WTC11 (cell line): Measurements from ENCODE around the gene PRELID1. TPM values are rescaled to one million over a fixed set of nuclear protein-coding genes. Genes with fewer than 3 reads are reported as not detected.

ENCODE experiments used
- ATAC-seq: fragments of 200-7000 bp; cut with Tn5 transposase; 2 replicates; pipeline ENCODE4 v1.10.0; 2021; ENCODE audit warnings: mild to moderate bottlenecking, moderate library complexity
- CTCF ChIA-PET: fragments of 300-600 bp; sonication (Branson Sonifier 250); formaldehyde crosslinking; loops from one replicate; lab custom pipeline; 2021; ENCODE audit warnings: antibody characterized with exemption; lab: Charles Lee
- POLR2A ChIA-PET: fragments of 350-600 bp; sonication (Branson Sonifier 250); formaldehyde crosslinking; loops from one replicate; lab custom pipeline; 2021; ENCODE audit warnings: antibody characterized with exemption; lab: Charles Lee
- DNase-seq: peaks from one replicate; pipeline ENCODE4 v3.0.0; 2021; ENCODE audit warnings: low spot score
- H3K27ac Mint-ChIP-seq: 2 replicates; pipeline ENCODE4 v1.8.0; 2021; ENCODE audit warnings: mixed read lengths
- H3K27me3 Mint-ChIP-seq: 2 replicates; pipeline ENCODE4 v1.8.0; 2021; ENCODE audit warnings: low read depth, mild to moderate bottlenecking, moderate library complexity, mixed read lengths
- H3K36me3 Mint-ChIP-seq: 2 replicates; pipeline ENCODE4 v1.8.0; 2021; ENCODE audit warnings: mixed read lengths
- H3K4me1 Mint-ChIP-seq: 2 replicates; pipeline ENCODE4 v1.8.0; 2022; ENCODE audit warnings: mixed read lengths
- H3K4me3 Mint-ChIP-seq: 2 replicates; pipeline ENCODE4 v1.8.0; 2021; ENCODE audit warnings: mild to moderate bottlenecking, moderate library complexity, mixed read lengths
- H3K9me3 Mint-ChIP-seq: 2 replicates; pipeline ENCODE4 v1.8.0; 2021; ENCODE audit warnings: mixed read lengths
- ARID4B ChIP-seq: sonication (generic); formaldehyde crosslinking; IDR thresholded peaks from 2 replicates; pipeline ENCODE4 v1.8.0; 2023; ENCODE audit warnings: missing genetic modification reagents, mild to moderate bottlenecking, borderline replicate concordance
- ATF1 ChIP-seq: sonication (generic); formaldehyde crosslinking; IDR thresholded peaks from 2 replicates; pipeline ENCODE4 v1.8.1; 2023; ENCODE audit warnings: mild to moderate bottlenecking, moderate library complexity, missing genetic modification reagents
- ATF2 ChIP-seq: sonication (generic); formaldehyde crosslinking; IDR thresholded peaks from 2 replicates; pipeline ENCODE4 v1.8.1; 2022; ENCODE audit warnings: low read depth, missing genetic modification reagents, borderline replicate concordance
- CBFB ChIP-seq: sonication (generic); formaldehyde crosslinking; IDR thresholded peaks from 2 replicates; pipeline ENCODE4 v1.8.1; 2022; ENCODE audit warnings: mild to moderate bottlenecking, low read depth, missing genetic modification reagents
- CREB1 ChIP-seq: sonication (generic); formaldehyde crosslinking; IDR thresholded peaks from 2 replicates; pipeline ENCODE4 v1.8.0; 2023; ENCODE audit warnings: mild to moderate bottlenecking, missing genetic modification reagents
- E2F1 ChIP-seq: sonication (generic); formaldehyde crosslinking; IDR thresholded peaks from 2 replicates; pipeline ENCODE4 v1.8.0; 2022; ENCODE audit warnings: mild to moderate bottlenecking, missing genetic modification reagents
- E2F4 ChIP-seq: sonication (generic); formaldehyde crosslinking; IDR thresholded peaks from 2 replicates; pipeline ENCODE4 v1.8.1; 2022; ENCODE audit warnings: low read depth, mild to moderate bottlenecking, moderate library complexity, missing genetic modification reagents, borderline replicate concordance
- FOXK1 ChIP-seq: sonication (generic); formaldehyde crosslinking; IDR thresholded peaks from 2 replicates; pipeline ENCODE4 v1.8.0; 2022; ENCODE audit warnings: mild to moderate bottlenecking, moderate library complexity, missing genetic modification reagents
- FOXP1 ChIP-seq: sonication (generic); formaldehyde crosslinking; IDR thresholded peaks from 2 replicates; pipeline ENCODE4 v1.8.0; 2022; ENCODE audit warnings: missing genetic modification reagents, mild to moderate bottlenecking, moderate library complexity, borderline replicate concordance
- FOXP4 ChIP-seq: sonication (generic); formaldehyde crosslinking; IDR thresholded peaks from 2 replicates; pipeline ENCODE4 v1.8.0; 2022; ENCODE audit warnings: mild to moderate bottlenecking, missing genetic modification reagents
- GABPB1 ChIP-seq: sonication (generic); formaldehyde crosslinking; IDR thresholded peaks from 2 replicates; pipeline ENCODE4 v1.8.1; 2023; ENCODE audit warnings: mild to moderate bottlenecking, missing genetic modification reagents
- IRF2 ChIP-seq: sonication (generic); formaldehyde crosslinking; IDR thresholded peaks from 2 replicates; pipeline ENCODE4 v1.8.0; 2022; ENCODE audit warnings: low read depth, missing genetic modification reagents, borderline replicate concordance
- JAZF1 ChIP-seq: fragments of 250-450 bp; sonication (Bioruptor Pico); IDR thresholded peaks from 2 replicates; pipeline ENCODE4 v1.9.0; 2021; ENCODE audit warnings: moderate library complexity, mild to moderate bottlenecking, inconsistent platforms
- MLX ChIP-seq: sonication (generic); formaldehyde crosslinking; IDR thresholded peaks from 2 replicates; pipeline ENCODE4 v1.8.1; 2023; ENCODE audit warnings: mild to moderate bottlenecking, missing genetic modification reagents, moderate library complexity
- MXD4 ChIP-seq: fragments of 250-450 bp; sonication (Bioruptor Pico); IDR thresholded peaks from 2 replicates; pipeline ENCODE4 v1.8.0; 2021; ENCODE audit warnings: mild to moderate bottlenecking, moderate library complexity, borderline replicate concordance
- MYBL2 ChIP-seq: sonication (generic); formaldehyde crosslinking; IDR thresholded peaks from 2 replicates; pipeline ENCODE4 v1.8.1; 2023; ENCODE audit warnings: mild to moderate bottlenecking, moderate library complexity, missing genetic modification reagents
- NFE2L1 ChIP-seq: sonication (generic); formaldehyde crosslinking; IDR thresholded peaks from 2 replicates; pipeline ENCODE4 v1.8.1; 2023; ENCODE audit warnings: missing genetic modification reagents
- RORB ChIP-seq: fragments of 250-450 bp; sonication (Bioruptor Pico); IDR thresholded peaks from 2 replicates; pipeline ENCODE4 v1.9.0; 2021; ENCODE audit warnings: mild to moderate bottlenecking
- SOX15 ChIP-seq: fragments of 250-450 bp; sonication (Bioruptor Pico); IDR thresholded peaks from 2 replicates; pipeline ENCODE4 v1.9.0; 2021; ENCODE audit warnings: mild to moderate bottlenecking
- TCF7 ChIP-seq: sonication (generic); formaldehyde crosslinking; IDR thresholded peaks from 2 replicates; pipeline ENCODE4 v1.8.0; 2022; ENCODE audit warnings: mild to moderate bottlenecking, low read depth, missing genetic modification reagents, moderate library complexity
- USF1 ChIP-seq: sonication (generic); formaldehyde crosslinking; IDR thresholded peaks from 2 replicates; pipeline ENCODE4 v1.8.0; 2022; ENCODE audit warnings: mild to moderate bottlenecking, missing genetic modification reagents
- ZNF219 ChIP-seq: sonication (generic); formaldehyde crosslinking; IDR thresholded peaks from 2 replicates; pipeline ENCODE4 v1.8.0; 2023; ENCODE audit warnings: missing genetic modification reagents, mild to moderate bottlenecking, borderline replicate concordance
- ZNF232 ChIP-seq: sonication (generic); formaldehyde crosslinking; IDR thresholded peaks from 2 replicates; pipeline ENCODE4 v1.8.0; 2022; ENCODE audit warnings: mild to moderate bottlenecking, missing genetic modification reagents
- ZNF671 ChIP-seq: fragments of 250-450 bp; sonication (Bioruptor Pico); IDR thresholded peaks from 2 replicates; pipeline ENCODE4 v1.8.0; 2021; ENCODE audit warnings: mild to moderate bottlenecking
- total RNA-seq: library from RNA; stranded (reverse); gene quantifications from 3 replicates; pipeline ENCODE4 v1.2.3, GENCODE V29; 2021

Gene PRELID1
- total RNA-seq, 1 experiment from 2014 or later: 273 TPM

- no peak overlapping the region for H3K27ac Mint-ChIP-seq
- TF ChIP-seq GABPB1: 0 out of 2 replicates have a peak, but pooled peaks have one; percentile 11
- TF ChIP-seq ZNF219 (CRISPR knock-in tag): no peak
- no peak for TF ChIP-seq FOXP4 (CRISPR knock-in tag)
- TF ChIP-seq SOX15: no peak
- TF ChIP-seq CREB1 (CRISPR knock-in tag): no peak
- no peak for TF ChIP-seq ATF1
- TF ChIP-seq FOXP1: no peak
- H3K4me3 Mint-ChIP-seq: no peak overlapping the region
- CTCF ChIA-PET: interaction anchor here (0.8 to 4.7 kb wide), 3 partner anchors 36 to 44 kb away, joined by 3 to 25 read pairs (median 3); no protein-coding TSS in a partner anchor
- ATAC-seq: no peak
- peaks cover 6% of the 10 kb centered on the region for H3K36me3 Mint-ChIP-seq
- DNase-seq: no peak
- peaks cover 14% of the 10 kb centered on the region for H3K9me3 Mint-ChIP-seq
- POLR2A ChIA-PET: no interaction called here
- peaks cover 28% of the 10 kb centered on the region for H3K27me3 Mint-ChIP-seq
- peaks cover 21% of the 10 kb centered on the region for H3K4me1 Mint-ChIP-seq
These were observed 50.7 kb downstream of the PRELID1 start for GRCh38 chr5:177354256-177354655.

- CTCF ChIA-PET: interaction anchor here (0.8 to 4.7 kb wide), 3 partner anchors 36 to 45 kb away, joined by 3 to 25 read pairs (median 3); no protein-coding TSS in a partner anchor
- DNase-seq: no peak
- TF ChIP-seq ARID4B (CRISPR knock-in tag) (no peak), ATF2 (no peak), CBFB (CRISPR knock-in tag) (no peak), ATF1 (no peak), ZNF232 (no peak), E2F1 (no peak), FOXK1 (CRISPR knock-in tag) (no peak), ZNF671 (CRISPR knock-in tag) (no peak), USF1 (CRISPR knock-in tag) (no peak), NFE2L1 (CRISPR knock-in tag) (no peak), MLX (CRISPR knock-in tag) (no peak), CREB1 (CRISPR knock-in tag) (no peak), RORB (CRISPR knock-in tag) (no peak), ZNF219 (CRISPR knock-in tag) (no peak), MXD4 (no peak), IRF2 (CRISPR knock-in tag) (no peak), MYBL2 (CRISPR knock-in tag) (no peak), E2F4 (CRISPR knock-in tag) (no peak), JAZF1 (no peak), TCF7 (CRISPR knock-in tag) (no peak)
- H3K4me3 Mint-ChIP-seq: no peak overlapping the region
- peaks cover 28% of the 10 kb centered on the region for H3K27me3 Mint-ChIP-seq
- no peak overlapping the region for H3K27ac Mint-ChIP-seq
- peaks cover 16% of the 10 kb centered on the region for H3K4me1 Mint-ChIP-seq
- ATAC-seq: no peak
- H3K36me3 Mint-ChIP-seq: peaks cover 3% of the 10 kb centered on the region
- peaks cover 14% of the 10 kb centered on the region for H3K9me3 Mint-ChIP-seq
- POLR2A ChIA-PET: no interaction called here
These were observed 51.1 kb downstream of the PRELID1 start for GRCh38 chr5:177354711-177355110.
